ENCODE measurements around the gene PXDN.
A peak's percentile ranks its signal among the peaks of the same experiment; 100 is the strongest.

The PXDN gene

GRCh38 chr2:1639086-1639858 is 105.0 kb downstream of the PXDN start:
- Mint-ChIP-seq H3K27ac (no peak overlapping the region), H3K4me3 (no peak overlapping the region), H3K4me1 (no peaks in the 10 kb centered on the region), H3K27me3 (no peaks in the 10 kb centered on the region), H3K36me3 (ENCODE audit: low read depth) (no peaks in the 10 kb centered on the region), H3K9me3 (no peaks in the 10 kb centered on the region)
- DNase-seq (no peak), ATAC-seq (no peak)

DNA sequence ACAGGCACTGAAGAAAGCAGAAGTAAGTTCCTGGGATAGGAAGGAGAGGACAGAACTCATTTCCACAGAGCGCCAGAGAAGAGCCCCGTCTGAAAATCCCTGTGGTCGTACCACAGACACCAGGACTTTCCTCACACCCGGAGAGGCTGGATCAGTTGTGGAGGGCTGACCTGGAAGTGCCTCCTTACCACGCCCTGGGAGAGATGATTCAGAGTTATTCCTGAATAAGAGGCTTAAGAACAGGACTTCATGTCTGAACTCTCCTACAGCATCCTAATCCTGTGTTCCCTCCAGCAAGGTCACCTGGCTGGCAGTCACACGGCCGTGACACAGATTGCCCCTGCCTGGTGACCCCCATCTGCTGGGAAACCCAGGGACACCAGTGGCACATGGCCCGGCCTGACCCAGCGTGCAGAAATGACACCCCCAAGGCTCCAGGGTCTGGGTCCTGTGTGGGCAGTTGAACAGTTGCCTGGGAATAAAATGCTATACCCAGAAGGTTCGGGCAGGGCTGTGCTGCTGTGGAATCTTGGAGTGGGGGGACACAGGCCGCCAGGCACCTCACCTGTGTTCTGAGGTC is 105.9 kb downstream of the PXDN start:
- ATAC-seq, result no peak
- DNase-seq, result no peak
- no peaks in the 10 kb centered on the region for H3K27me3 Mint-ChIP-seq
- no peaks in the 10 kb centered on the region for H3K9me3 Mint-ChIP-seq
- H3K4me3 Mint-ChIP-seq, result no peak overlapping the region
- no peaks in the 10 kb centered on the region for H3K4me1 Mint-ChIP-seq
- H3K27ac Mint-ChIP-seq, result no peak overlapping the region
- no peaks in the 10 kb centered on the region for H3K36me3 Mint-ChIP-seq (ENCODE audit: low read depth)

DNA sequence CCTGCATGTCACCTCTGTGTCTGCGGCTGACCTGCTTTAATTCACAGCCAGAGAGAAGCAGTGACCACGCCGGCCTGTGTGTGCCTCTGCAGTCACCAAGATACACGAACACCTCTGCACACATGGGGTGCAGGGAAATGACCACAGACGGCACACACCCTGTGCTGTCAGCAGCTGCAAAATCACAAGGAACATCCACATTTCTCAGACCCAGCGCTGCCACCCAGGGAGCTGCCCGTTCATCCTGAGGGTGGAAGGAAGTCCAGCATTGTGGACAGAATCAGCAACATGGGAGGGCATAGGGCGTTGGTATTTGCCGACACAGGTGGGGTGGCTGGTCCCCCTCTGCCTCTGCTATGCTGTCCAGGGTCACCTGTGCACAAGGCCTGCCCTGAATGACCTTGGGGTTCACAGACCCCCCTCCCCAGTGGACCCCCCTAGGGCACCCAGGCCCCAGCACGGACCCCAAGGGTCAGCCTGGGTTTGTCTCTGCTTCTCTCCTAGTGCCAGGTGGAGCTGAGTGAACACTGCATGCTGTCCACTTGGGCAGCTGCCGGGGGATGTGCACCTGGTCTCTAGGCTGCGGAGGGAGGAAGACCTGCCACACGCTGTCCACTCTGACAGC is 107.4 kb downstream of the PXDN start:
- no peak for ATAC-seq
- Mint-ChIP-seq H3K36me3 (ENCODE audit: low read depth) (no peaks in the 10 kb centered on the region), H3K27me3 (no peaks in the 10 kb centered on the region), H3K9me3 (no peaks in the 10 kb centered on the region), H3K27ac (no peak overlapping the region), H3K4me1 (no peaks in the 10 kb centered on the region), H3K4me3 (no peak overlapping the region)
- no peak for DNase-seq

DNA sequence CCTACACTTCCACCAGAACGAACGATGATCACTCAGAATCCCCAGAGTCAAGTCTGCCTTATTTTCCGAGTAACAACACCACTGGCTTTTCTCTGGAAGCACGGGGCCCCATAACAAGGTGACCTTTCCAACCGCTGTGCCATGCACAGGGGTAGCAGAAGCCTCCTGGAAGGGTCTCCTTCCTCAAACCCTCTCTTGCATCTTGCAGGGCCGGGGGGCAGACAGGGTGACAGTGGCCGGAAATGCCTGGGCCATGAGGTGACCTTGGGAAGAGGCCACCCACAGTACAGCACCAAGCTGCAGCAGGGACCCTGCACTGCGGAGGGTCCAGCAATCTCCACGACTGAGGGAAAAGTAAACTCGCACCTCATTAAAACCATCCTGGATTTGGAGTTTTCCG is 108.5 kb downstream of the PXDN start:
- H3K27ac Mint-ChIP-seq, result no peak overlapping the region
- no peaks in the 10 kb centered on the region for H3K9me3 Mint-ChIP-seq
- no peaks in the 10 kb centered on the region for H3K4me1 Mint-ChIP-seq
- no peak for DNase-seq
- H3K36me3 Mint-ChIP-seq (ENCODE audit: low read depth), result no peaks in the 10 kb centered on the region
- H3K27me3 Mint-ChIP-seq, result peaks cover 1% of the 10 kb centered on the region
- no peak overlapping the region for H3K4me3 Mint-ChIP-seq
- no peak for ATAC-seq

GRCh38 chr2:1634681-1635341 is 109.5 kb downstream of the PXDN start:
- Mint-ChIP-seq H3K36me3 (ENCODE audit: low read depth) (no peaks in the 10 kb centered on the region), H3K4me1 (no peaks in the 10 kb centered on the region), H3K27me3 (peaks cover 1% of the 10 kb centered on the region), H3K27ac (no peak overlapping the region), H3K9me3 (no peaks in the 10 kb centered on the region), H3K4me3 (no peak overlapping the region)
- DNase-seq (no peak), ATAC-seq (peak; percentile 37)

DNA sequence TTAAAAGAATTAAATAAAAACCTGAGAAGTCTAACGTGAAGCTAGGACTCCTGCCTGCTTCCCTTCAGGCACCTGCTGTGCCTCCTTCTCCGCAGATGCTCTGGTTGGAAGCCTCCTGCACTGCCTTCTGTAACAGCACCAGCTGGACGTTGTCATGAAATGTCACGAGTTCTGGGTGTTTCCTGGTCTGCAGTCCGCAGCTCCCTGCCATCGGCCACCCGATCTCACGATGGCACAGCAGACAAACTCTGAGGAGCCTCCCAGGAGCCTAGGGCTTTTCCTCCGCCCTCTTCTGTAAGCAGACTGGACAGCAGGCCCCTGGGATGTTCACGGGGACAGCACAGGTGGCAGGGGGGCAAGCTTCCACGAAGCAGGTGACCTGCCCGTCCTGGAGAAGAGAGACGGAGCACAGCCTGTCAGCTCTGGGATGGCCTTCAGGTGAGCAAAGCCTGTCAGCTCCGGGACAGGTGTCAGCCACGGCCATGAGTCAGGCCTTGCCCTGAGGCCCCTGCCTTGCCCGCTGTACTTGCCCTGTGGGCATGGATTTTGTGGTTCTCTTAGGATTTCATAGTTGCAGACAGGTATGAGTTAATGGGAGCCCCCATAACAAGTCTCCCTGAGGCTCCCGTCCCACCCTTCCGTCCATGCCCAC is 110.3 kb downstream of the PXDN start:
- H3K27ac Mint-ChIP-seq, result no peak overlapping the region
- ATAC-seq, result no peak
- no peak overlapping the region for H3K4me3 Mint-ChIP-seq
- no peaks in the 10 kb centered on the region for H3K36me3 Mint-ChIP-seq (ENCODE audit: low read depth)
- no peaks in the 10 kb centered on the region for H3K4me1 Mint-ChIP-seq
- no peak for DNase-seq
- H3K9me3 Mint-ChIP-seq, result no peaks in the 10 kb centered on the region
- H3K27me3 Mint-ChIP-seq, result peaks cover 1% of the 10 kb centered on the region

- H3K27me3 Mint-ChIP-seq, result peaks cover 1% of the 10 kb centered on the region
Measured at GRCh38 chr2:1633092-1633671, 111.1 kb downstream of the PXDN start.

DNA sequence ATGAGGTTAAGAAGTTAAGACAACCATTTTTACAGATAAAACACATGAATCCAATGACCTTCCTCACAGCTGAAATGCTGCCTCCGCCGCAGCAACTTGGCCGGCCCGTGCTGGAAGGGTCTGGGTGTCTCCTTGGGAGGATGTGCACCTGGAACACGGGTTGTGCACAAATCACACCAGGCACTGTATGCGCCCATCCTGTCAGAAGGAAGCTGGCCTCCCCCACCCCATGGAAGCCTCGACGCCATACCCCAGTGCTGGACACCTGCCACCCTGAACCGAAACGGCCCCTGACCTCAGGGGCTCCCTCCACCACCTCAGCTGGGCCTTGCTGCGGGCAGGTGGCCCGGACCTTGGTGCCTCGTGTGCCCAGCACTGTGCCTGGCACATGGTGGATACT is 111.8 kb downstream of the PXDN start:
- ATAC-seq, result no peak
- H3K27ac Mint-ChIP-seq, result no peak overlapping the region

More at GRCh38 chr2:1633092-1633671, 111.1 kb downstream of the PXDN start:
- no peaks in the 10 kb centered on the region for H3K9me3 Mint-ChIP-seq
- H3K36me3 Mint-ChIP-seq (ENCODE audit: low read depth), result no peaks in the 10 kb centered on the region
- no peak overlapping the region for H3K4me3 Mint-ChIP-seq
- no peaks in the 10 kb centered on the region for H3K4me1 Mint-ChIP-seq
- ATAC-seq (no peak), DNase-seq (no peak)
- no peak overlapping the region for H3K27ac Mint-ChIP-seq

DNA sequence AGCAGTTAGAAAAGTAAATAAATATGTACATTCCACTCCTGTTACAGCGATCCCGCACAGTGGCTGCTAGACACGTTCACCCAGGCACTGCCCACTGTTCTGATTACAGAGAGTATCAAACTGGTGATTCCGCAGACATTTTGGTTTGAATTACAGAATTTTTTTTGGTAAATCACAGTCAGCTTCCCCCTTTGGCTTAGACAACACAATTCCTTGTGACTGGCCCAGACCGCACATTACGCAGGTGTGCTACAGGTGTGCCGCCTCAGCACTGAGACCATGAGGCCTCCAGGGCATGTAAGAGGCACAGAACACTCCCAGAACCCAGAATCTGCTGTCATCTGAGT is 112.3 kb downstream of the PXDN start:
- Mint-ChIP-seq H3K36me3 (ENCODE audit: low read depth) (no peaks in the 10 kb centered on the region), H3K27ac (no peak overlapping the region), H3K27me3 (peaks cover 1% of the 10 kb centered on the region), H3K4me1 (no peaks in the 10 kb centered on the region), H3K4me3 (no peak overlapping the region), H3K9me3 (no peaks in the 10 kb centered on the region)
- DNase-seq, result no peak
- no peak for ATAC-seq

More for the DNA sequence above, 111.8 kb downstream of the PXDN start:
- Mint-ChIP-seq H3K27me3 (peaks cover 1% of the 10 kb centered on the region), H3K4me3 (no peak overlapping the region), H3K4me1 (no peaks in the 10 kb centered on the region), H3K9me3 (no peaks in the 10 kb centered on the region), H3K36me3 (ENCODE audit: low read depth) (no peaks in the 10 kb centered on the region)
- no peak for DNase-seq

GRCh38 chr2:1631292-1632001 is 112.9 kb downstream of the PXDN start:
- Mint-ChIP-seq H3K9me3 (no peaks in the 10 kb centered on the region), H3K4me3 (no peak overlapping the region), H3K27me3 (peaks cover 1% of the 10 kb centered on the region), H3K4me1 (no peaks in the 10 kb centered on the region), H3K27ac (no peak overlapping the region), H3K36me3 (ENCODE audit: low read depth) (no peaks in the 10 kb centered on the region)
- no peak for ATAC-seq
- DNase-seq, result no peak

DNA sequence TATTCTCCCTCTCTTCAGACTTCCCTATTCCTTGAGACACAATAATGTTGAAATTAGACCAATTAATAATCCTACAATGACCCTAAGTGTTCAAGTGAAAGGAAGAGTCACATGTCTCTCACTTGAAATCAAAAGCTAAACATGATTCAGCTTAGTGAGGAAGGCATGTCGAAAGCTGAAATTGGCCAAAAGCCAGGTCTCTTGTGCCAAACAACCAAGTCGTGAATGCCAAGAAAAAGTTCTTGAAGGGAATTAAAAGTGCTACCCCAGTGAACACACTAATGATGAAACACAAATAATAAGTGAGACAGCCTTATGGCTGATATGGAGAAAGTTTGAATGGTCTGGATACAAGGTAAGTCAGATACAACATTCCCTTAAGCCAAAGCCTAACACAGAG is 115.4 kb downstream of the PXDN start:
- DNase-seq (no peak), ATAC-seq (no peak)
- Mint-ChIP-seq H3K4me1 (no peaks in the 10 kb centered on the region), H3K36me3 (ENCODE audit: low read depth) (no peaks in the 10 kb centered on the region), H3K4me3 (no peak overlapping the region), H3K9me3 (no peaks in the 10 kb centered on the region), H3K27ac (no peak overlapping the region), H3K27me3 (peaks cover 1% of the 10 kb centered on the region)

DNA sequence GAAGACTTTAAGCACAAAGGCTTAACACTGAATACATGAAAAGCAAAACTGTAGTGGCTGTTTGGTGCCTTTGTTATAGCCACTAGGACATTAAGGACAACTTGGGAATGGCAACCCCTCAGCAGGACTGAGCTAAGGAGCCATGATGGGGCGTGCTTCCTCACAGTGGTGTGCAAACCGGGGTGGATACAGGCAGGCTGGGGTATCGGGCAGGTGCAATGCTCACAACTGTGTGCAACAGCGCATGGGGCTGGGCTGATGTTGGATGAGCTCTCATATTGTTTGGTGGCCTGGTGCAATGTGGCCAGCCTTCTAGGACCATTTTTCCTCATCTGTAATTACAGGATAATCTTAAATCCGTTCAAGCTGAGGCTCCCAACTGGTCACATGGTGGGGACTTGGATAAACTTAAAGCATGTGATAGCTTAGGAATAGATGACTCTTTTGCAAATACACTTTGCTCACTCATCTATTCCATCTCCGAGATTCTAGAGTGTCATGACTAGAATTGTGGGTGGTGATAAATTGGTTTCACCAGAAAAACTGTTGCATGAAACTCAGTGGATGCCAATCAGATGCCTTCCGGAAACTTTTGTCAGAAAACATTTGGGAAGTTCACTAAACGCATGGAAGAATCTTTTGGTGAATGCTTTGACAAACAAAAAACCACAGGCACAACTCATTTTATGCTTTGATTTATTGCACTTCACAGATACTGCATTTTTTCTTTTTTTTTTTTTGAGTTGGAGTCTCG is 116.5 kb downstream of the PXDN start:
- DNase-seq (no peak), ATAC-seq (no peak)
- no peaks in the 10 kb centered on the region for H3K4me1 Mint-ChIP-seq
- no peak overlapping the region for H3K4me3 Mint-ChIP-seq
- H3K9me3 Mint-ChIP-seq, result no peaks in the 10 kb centered on the region
- H3K36me3 Mint-ChIP-seq (ENCODE audit: low read depth), result no peaks in the 10 kb centered on the region
- peaks cover 1% of the 10 kb centered on the region for H3K27me3 Mint-ChIP-seq
- H3K27ac Mint-ChIP-seq, result no peak overlapping the region

DNA sequence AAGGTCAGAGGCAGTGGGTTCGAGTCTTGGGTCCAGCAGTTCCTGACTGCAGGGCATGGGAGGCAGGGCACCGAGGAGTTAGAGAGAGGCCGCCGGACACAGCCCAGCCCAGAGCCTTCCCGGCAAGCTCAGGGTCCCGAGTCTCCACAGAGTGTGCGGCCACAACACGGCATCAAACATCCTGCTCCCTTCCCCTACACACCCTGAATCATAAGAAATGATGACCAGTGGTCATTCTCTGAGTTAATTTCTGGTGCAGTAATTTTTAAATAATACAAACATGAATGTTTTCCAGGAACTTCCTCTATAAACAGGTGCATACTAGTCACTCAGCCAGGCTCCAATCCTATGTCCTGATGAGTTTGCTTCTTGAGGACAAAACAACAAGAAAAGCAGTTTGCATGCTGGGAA is 118.0 kb downstream of the PXDN start:
- peaks cover 1% of the 10 kb centered on the region for H3K27me3 Mint-ChIP-seq
- no peaks in the 10 kb centered on the region for H3K36me3 Mint-ChIP-seq (ENCODE audit: low read depth)
- ATAC-seq, result no peak
- no peaks in the 10 kb centered on the region for H3K9me3 Mint-ChIP-seq
- no peak for DNase-seq
- no peak overlapping the region for H3K4me3 Mint-ChIP-seq
- no peaks in the 10 kb centered on the region for H3K4me1 Mint-ChIP-seq
- H3K27ac Mint-ChIP-seq, result no peak overlapping the region

Data from activated naive CD8-positive, alpha-beta T cell treated with anti-CD3 and anti-CD28 coated beads, Interleukin-2, amount 50 U/mL, for 24 hours (primary cell).